HCT116 (cell line): ENCODE data around the gene SUGP2. TPM values are rescaled to one million over a fixed set of nuclear protein-coding genes. Genes with fewer than 3 reads are reported as not detected.

Experiments used
- ATAC-seq: fragments of 200-7000 bp; cut with Tn5 transposase; 2 replicates; pipeline ENCODE4 v1.9.1; 2020; ENCODE audit warnings: mild to moderate bottlenecking, moderate library complexity
- BruUV-seq: library from RNA; stranded (reverse); fragments of 400-500 nt; replicated peaks from 2 replicates; lab custom pipeline; 2021; lab: Mats Ljungman, UMichigan
- CTCF ChIA-PET: fragments of 300-600 bp; sonication (Branson Sonifier 250); formaldehyde crosslinking; loops from one replicate; lab custom pipeline; 2021; ENCODE audit warnings: antibody characterized with exemption; lab: Charles Lee
- POLR2A ChIA-PET: fragments of 300-600, 350-600 bp; sonication (Branson Sonifier 250); formaldehyde crosslinking; loops from one replicate; lab custom pipeline; 2021; ENCODE audit warnings: antibody characterized with exemption; lab: Charles Lee
- RAD21 ChIA-PET, 2 experiments: fragments of 300-600 bp; sonication (Branson Sonifier 250); formaldehyde crosslinking; loops; one replicate each; lab custom pipeline; 2023; ENCODE audit warnings: low total read pairs in 2 of 2; ENCODE audit not compliant: uncharacterized antibody in 2 of 2, unreplicated experiment in 2 of 2, low non-redundant PET in 1 of 2; lab: Charles Lee
- DNase-seq: peaks from one replicate; pipeline ENCODE4 v3.0.0-alpha.2; 2010; ENCODE audit warnings: low read depth, low spot score
- H2AFZ ChIP-seq: fragments of 200-600 bp; shearing (Covaris generic), sonication (generic); 2 replicates; pipeline ENCODE4 v1.6.1; 2017; ENCODE audit warnings: low read depth, mixed run types, mixed read lengths, antibody characterized with exemption, low read length; ENCODE audit not compliant: poor library complexity, severe bottlenecking
- H3K27ac ChIP-seq: 2 replicates; pipeline ENCODE4 v1.5.1; 2012; ENCODE audit warnings: low read depth, low read length
- H3K27me3 ChIP-seq: fragments of 200-600 bp; sonication (generic); 2 replicates; pipeline ENCODE4 v1.6.1; 2016; ENCODE audit warnings: mixed run types, low read length, mixed read lengths; ENCODE audit not compliant: insufficient read depth
- H3K36me3 ChIP-seq, 2 experiments: fragments of 200-500 bp in 1 of 2; fragments of 200-600 bp in 1 of 2; sonication (Bioruptor generic) in 1 of 2; sonication (generic) in 1 of 2; 2 replicates each; pipeline versions ENCODE4 v1.5.1 to v1.6.1; 2014 to 2016; ENCODE audit warnings: low read length in 2 of 2, inconsistent platforms in 1 of 2, mixed read lengths in 1 of 2, mixed run types in 1 of 2; ENCODE audit not compliant: insufficient read depth in 2 of 2, control insufficient read depth in 1 of 2
- H3K4me1 ChIP-seq, 2 experiments: fragments of 200-600 bp in 1 of 2; sonication (generic) in 1 of 2; 2 replicates each; pipeline versions ENCODE4 v1.5.1 to v1.6.1; 2012 to 2017; ENCODE audit warnings: low read length in 2 of 2, inconsistent platforms in 1 of 2, mild to moderate bottlenecking in 1 of 2, mixed read lengths in 1 of 2, mixed run types in 1 of 2, moderate library complexity in 1 of 2; ENCODE audit not compliant: insufficient read depth in 2 of 2, control insufficient read depth in 1 of 2
- H3K4me2 ChIP-seq: fragments of 200-600 bp; sonication (generic); 2 replicates; pipeline ENCODE4 v1.6.1; 2017; ENCODE audit warnings: mixed run types, low read length, mixed read lengths
- H3K4me3 ChIP-seq, 2 experiments: fragments of 200-600 bp in 1 of 2; sonication (generic) in 1 of 2; replicated peaks in 1 of 2; 2 replicates each; pipeline ENCODE4 v1.5.1; 2011 to 2016; ENCODE audit warnings: low read length in 2 of 2, control low read depth in 1 of 2, low read depth in 1 of 2, mild to moderate bottlenecking in 1 of 2, mixed read lengths in 1 of 2, mixed run types in 1 of 2
- H3K79me2 ChIP-seq: fragments of 200-600 bp; sonication (generic); 2 replicates; pipeline ENCODE4 v1.6.1; 2017; ENCODE audit warnings: mild to moderate bottlenecking, mixed run types, low read length, moderate library complexity, mixed read lengths; ENCODE audit not compliant: insufficient read depth
- H3K9ac ChIP-seq: fragments of 200-600 bp; sonication (generic); 2 replicates; pipeline ENCODE4 v1.6.1; 2016; ENCODE audit warnings: low read length, mixed read lengths
- H3K9me2 ChIP-seq: fragments of 200-600 bp; sonication (generic), shearing (Covaris generic); 2 replicates; pipeline ENCODE4 v1.6.1; 2017; ENCODE audit warnings: mixed run types, mild to moderate bottlenecking, moderate library complexity; ENCODE audit not compliant: insufficient read depth
- H3K9me3 ChIP-seq, 2 experiments: fragments of 200-500 bp in 1 of 2; fragments of 200-600 bp in 1 of 2; sonication (Bioruptor generic) in 1 of 2; sonication (generic) in 1 of 2; 2 replicates each; pipeline ENCODE4 v1.6.1; 2014 to 2017; ENCODE audit warnings: low read length in 2 of 2, mixed read lengths in 2 of 2, inconsistent platforms in 1 of 2, low read depth in 1 of 2, mild to moderate bottlenecking in 1 of 2, mixed run types in 1 of 2, moderate library complexity in 1 of 2; ENCODE audit not compliant: control insufficient read depth in 1 of 2, insufficient read depth in 1 of 2
- H4K20me1 ChIP-seq: fragments of 200-600 bp; sonication (generic), shearing (Covaris generic); 2 replicates; pipeline ENCODE4 v1.6.1; 2017; ENCODE audit warnings: mixed run types, mild to moderate bottlenecking, moderate library complexity; ENCODE audit not compliant: insufficient read depth
- ELF1 ChIP-seq: IDR thresholded peaks from 2 replicates; pipeline ENCODE4 v1.6.1; 2012; ENCODE audit warnings: low read depth, borderline replicate concordance
- JUND ChIP-seq: IDR thresholded peaks from 2 replicates; pipeline ENCODE4 v1.6.1; 2012
- YY1 ChIP-seq: IDR thresholded peaks from 2 replicates; pipeline ENCODE4 v1.6.1; 2011; ENCODE audit warnings: low read length, low read depth, moderate library complexity, mild to moderate bottlenecking; ENCODE audit not compliant: insufficient replicate concordance; ENCODE audit errors: extremely low read depth
- intact Hi-C: fragments of 100-400 bp; cut with micrococcal nuclease; formaldehyde crosslinking; loops from 2 replicates; pipeline ENCODE4 v1.10.0; 2022
- total RNA-seq: library from RNA; stranded (reverse); gene quantifications from one replicate; pipeline ENCODE4 v1.2.1, GENCODE V29; 2021; ENCODE audit not compliant: unreplicated experiment
- TF ChIP-seq, protein P1 (sequence below), 3 experiments: fragments of 200-600 bp in 1 of 3; sonication (generic) in 1 of 3; IDR thresholded peaks in 2 of 3; conservative IDR thresholded peaks in 1 of 3; 2 replicates each; pipeline ENCODE4 v1.5.1; 2012 to 2017; ENCODE audit warnings: low read depth in 2 of 3, low read length in 2 of 3, antibody characterized with exemption in 1 of 3, borderline replicate concordance in 1 of 3, control low read depth in 1 of 3, mild to moderate bottlenecking in 1 of 3, mixed read lengths in 1 of 3, mixed run types in 1 of 3, moderate library complexity in 1 of 3; ENCODE audit not compliant: insufficient read depth in 1 of 3

The SUGP2 gene
- total RNA-seq, 1 experiment from 2014 or later, result 82.4 TPM

DNA sequence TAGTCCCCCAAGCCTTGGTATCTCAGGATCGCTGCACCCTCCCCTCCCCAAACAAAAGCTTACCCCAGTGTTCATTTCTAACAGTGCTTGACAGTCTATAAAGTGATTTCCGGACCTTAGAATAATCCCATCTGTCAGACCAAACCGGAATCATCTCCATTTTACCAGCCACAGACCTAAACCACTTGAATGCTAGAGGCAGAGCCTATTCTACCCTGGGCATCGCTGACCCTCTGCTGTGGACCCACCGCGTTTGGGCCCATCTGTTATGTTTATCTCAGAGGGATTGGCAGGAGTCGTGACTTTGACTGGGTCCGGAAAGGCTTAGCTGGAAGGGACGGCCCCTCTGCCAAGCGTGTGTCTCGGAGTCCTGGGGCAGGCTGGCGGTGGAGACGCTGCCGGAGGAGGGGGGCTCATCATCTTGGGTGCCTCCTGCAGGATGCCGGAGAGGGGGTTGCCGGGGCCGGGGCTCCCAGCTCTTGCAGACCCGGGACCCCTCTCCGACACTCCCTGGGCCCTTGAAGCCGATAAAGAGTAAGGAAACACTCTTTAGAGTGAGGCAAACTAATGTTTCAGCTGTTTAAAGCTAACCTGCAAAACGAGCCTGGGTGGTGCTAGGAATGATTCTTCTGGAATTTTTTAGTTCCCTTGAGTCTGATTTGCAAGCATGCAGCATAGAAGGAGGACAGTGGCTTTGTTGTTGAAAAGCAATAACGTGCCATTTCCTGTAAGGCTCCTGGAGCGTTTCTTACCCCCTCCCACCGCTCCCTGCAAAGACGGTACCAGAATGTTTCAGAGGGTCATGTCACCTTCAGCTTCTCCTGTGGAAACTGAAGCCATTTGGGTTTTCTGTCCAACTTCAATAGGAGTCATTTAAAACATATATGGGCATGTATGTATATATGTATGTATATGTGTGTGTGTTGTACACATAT, 31.8 kb upstream of the SUGP2 start (continued):
- TF ChIP-seq YY1, result no peak
- TF ChIP-seq, protein P1, sequence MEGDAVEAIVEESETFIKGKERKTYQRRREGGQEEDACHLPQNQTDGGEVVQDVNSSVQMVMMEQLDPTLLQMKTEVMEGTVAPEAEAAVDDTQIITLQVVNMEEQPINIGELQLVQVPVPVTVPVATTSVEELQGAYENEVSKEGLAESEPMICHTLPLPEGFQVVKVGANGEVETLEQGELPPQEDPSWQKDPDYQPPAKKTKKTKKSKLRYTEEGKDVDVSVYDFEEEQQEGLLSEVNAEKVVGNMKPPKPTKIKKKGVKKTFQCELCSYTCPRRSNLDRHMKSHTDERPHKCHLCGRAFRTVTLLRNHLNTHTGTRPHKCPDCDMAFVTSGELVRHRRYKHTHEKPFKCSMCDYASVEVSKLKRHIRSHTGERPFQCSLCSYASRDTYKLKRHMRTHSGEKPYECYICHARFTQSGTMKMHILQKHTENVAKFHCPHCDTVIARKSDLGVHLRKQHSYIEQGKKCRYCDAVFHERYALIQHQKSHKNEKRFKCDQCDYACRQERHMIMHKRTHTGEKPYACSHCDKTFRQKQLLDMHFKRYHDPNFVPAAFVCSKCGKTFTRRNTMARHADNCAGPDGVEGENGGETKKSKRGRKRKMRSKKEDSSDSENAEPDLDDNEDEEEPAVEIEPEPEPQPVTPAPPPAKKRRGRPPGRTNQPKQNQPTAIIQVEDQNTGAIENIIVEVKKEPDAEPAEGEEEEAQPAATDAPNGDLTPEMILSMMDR (IDR thresholded peaks at IDR 0.05 in 2 of 3, conservative IDR thresholded peaks at IDR 0.05 in 1 of 3; ENCODE audit: borderline replicate concordance in 1 of 3, insufficient read depth in 1 of 3, low read depth in 2 of 3, low read length in 2 of 3), result no peak

DNA sequence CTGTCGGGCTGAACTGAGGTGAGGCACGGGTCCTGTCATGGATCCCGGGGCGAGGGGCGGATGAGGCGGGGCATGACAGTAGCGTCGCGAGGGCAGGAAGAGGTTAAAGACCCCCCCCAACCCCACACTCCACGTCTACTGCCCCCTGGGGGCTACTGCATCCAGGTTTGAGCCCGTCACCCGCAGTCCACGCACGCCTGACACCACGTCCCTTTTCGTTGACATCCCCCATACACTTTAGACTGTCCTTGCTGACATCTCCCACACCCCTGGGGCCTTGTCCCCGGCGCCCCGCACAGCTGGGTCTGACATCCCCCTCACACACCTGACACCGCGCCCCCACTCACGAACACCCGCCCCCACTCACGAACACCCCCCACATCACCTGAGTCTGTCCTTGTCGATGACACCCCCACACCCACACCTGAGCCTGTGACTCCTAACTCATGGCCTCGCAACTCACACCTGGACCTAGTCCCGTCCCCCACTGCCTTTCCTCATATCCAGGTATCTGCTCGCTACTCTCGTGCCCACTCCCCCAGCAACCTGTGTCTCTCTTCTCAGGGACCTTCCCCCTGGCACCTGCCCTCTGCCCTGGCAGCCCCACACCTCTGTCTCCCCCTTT, 30.9 kb upstream of the SUGP2 start:
- peak overlapping the region; percentile 85 for H3K4me2 ChIP-seq
- no peaks in the 10 kb centered on the region for H3K9me3 ChIP-seq
- no peaks in the 10 kb centered on the region for H3K79me2 ChIP-seq
- peaks cover 0 to 4% of the 10 kb centered on the region in 2 experiments; a peak in 1 of 4 replicates for H3K36me3 ChIP-seq
- DNase-seq (no peak), ATAC-seq (no peak; the same call in 1 of the 2 replicates)
- peak overlapping the region; percentile 64 to 66 for H3K4me3 ChIP-seq
- peak overlapping the region; percentile 47; the same call in 1 of the 2 replicates for H3K27ac ChIP-seq
- H3K9ac ChIP-seq, result peak overlapping the region; percentile 57
- no peaks in the 10 kb centered on the region for H3K9me2 ChIP-seq
- intact Hi-C loops, result no loop called here
- TF ChIP-seq JUND, result no peak
- TF ChIP-seq, protein P1 (IDR thresholded peaks at IDR 0.05 in 2 of 3, conservative IDR thresholded peaks at IDR 0.05 in 1 of 3; ENCODE audit: borderline replicate concordance in 1 of 3, insufficient read depth in 1 of 3, low read depth in 2 of 3, low read length in 2 of 3), result 0 out of 6 replicates have a peak, but pooled peaks of 1 of the 3 experiments have one; percentile 19
- TF ChIP-seq ELF1, result no peak
- POLR2A ChIA-PET, result interaction anchor here (0.6 to 1.4 kb wide), 2 partner anchors 52 to 338 kb away, joined by 3 to 4 read pairs; no protein-coding TSS in a partner anchor
- no peak overlapping the region for H2AFZ ChIP-seq
- no peaks in the 10 kb centered on the region for H4K20me1 ChIP-seq
- no TSS peak for BruUV-seq
- CTCF ChIA-PET, result interaction anchor here (1.3 kb wide), 1 partner anchor 82 kb away, joined by 3 read pairs; no protein-coding TSS in a partner anchor
- peaks cover 20 to 32% of the 10 kb centered on the region in 2 experiments for H3K4me1 ChIP-seq
- H3K27me3 ChIP-seq, result no peaks in the 10 kb centered on the region
- RAD21 ChIA-PET, result no interaction called here
